Endothelial cell of umbilical vein (primary cell): ENCODE measurements around the gene NRXN3. TPM values are rescaled to one million over a fixed set of nuclear protein-coding genes. Genes with fewer than 3 reads are reported as not detected.

Source experiments
- BruUV-seq: library from RNA; stranded (reverse); fragments of 400-500 nt; replicated peaks from 2 replicates; lab custom pipeline; 2021; lab: Mats Ljungman, UMichigan
- CTCF ChIA-PET: fragments of 300-600, 350-600 bp; sonication (Branson Sonifier 250); formaldehyde crosslinking; loops from one replicate; lab custom pipeline; 2021; ENCODE audit warnings: antibody characterized with exemption, inconsistent platforms; lab: Charles Lee
- POLR2A ChIA-PET: fragments of 300-600, 350-600 bp; sonication (Branson Sonifier 250); formaldehyde crosslinking; loops from one replicate; lab custom pipeline; 2021; ENCODE audit warnings: antibody characterized with exemption, inconsistent platforms; lab: Charles Lee
- DNase-seq: peaks from one replicate; pipeline ENCODE4 v3.0.0-alpha.2; 2011; ENCODE audit warnings: low read depth, low spot score
- FAIRE-seq: peaks from 2 replicates; lab custom pipeline; 2011; peaks lifted over from hg19 to GRCh38; lab: Jason Lieb, UNC
- H2AFZ ChIP-seq: 2 replicates; pipeline ENCODE4 v1.6.0; 2012; ENCODE audit warnings: low read depth, low read length, control low read depth, inconsistent platforms
- H3K27ac ChIP-seq: 2 replicates; pipeline ENCODE4 v1.5.1; 2011; ENCODE audit warnings: low read depth, mild to moderate bottlenecking, control low read depth, low read length, moderate library complexity; ENCODE audit not compliant: insufficient read depth
- H3K27me3 ChIP-seq, 2 experiments: 2 replicates each; pipeline versions ENCODE4 v1.6.0 to v1.6.1; 2011; ENCODE audit warnings: low read length in 2 of 2, mixed read lengths in 1 of 2; ENCODE audit not compliant: control insufficient read depth in 2 of 2, insufficient read depth in 2 of 2
- H3K36me3 ChIP-seq, 2 experiments: 2 replicates in 1 of 2; 3 replicates in 1 of 2; pipeline ENCODE4 v1.5.1; 2011; ENCODE audit warnings: low read length in 2 of 2, mild to moderate bottlenecking in 1 of 2, moderate library complexity in 1 of 2; ENCODE audit not compliant: control insufficient read depth in 2 of 2, insufficient read depth in 2 of 2; ENCODE audit errors: extremely low read depth in 1 of 2
- H3K4me1 ChIP-seq: 3 replicates; pipeline ENCODE4 v1.5.1; 2011; ENCODE audit warnings: mild to moderate bottlenecking, low read length; ENCODE audit not compliant: control insufficient read depth, insufficient read depth; ENCODE audit errors: extremely low read depth
- H3K4me2 ChIP-seq: 2 replicates; pipeline ENCODE4 v1.6.1; 2011; ENCODE audit warnings: low read length, control low read depth, mixed read lengths; ENCODE audit not compliant: insufficient read depth
- H3K4me3 ChIP-seq, 3 experiments: fragments of 200-600 bp in 1 of 3; sonication (generic), shearing (Covaris generic) in 1 of 3; replicated peaks in 1 of 3; 2 replicates each; pipeline ENCODE4 v1.5.1; 2011 to 2016; ENCODE audit warnings: control low read depth in 3 of 3, low read length in 3 of 3, mild to moderate bottlenecking in 2 of 3, inconsistent platforms in 1 of 3, low read depth in 1 of 3, moderate library complexity in 1 of 3; ENCODE audit not compliant: insufficient read depth in 1 of 3
- H3K79me2 ChIP-seq: 2 replicates; pipeline ENCODE4 v1.6.0; 2012; ENCODE audit warnings: low read length, inconsistent platforms; ENCODE audit not compliant: control insufficient read depth, insufficient read depth
- H3K9ac ChIP-seq: replicated peaks from 2 replicates; pipeline ENCODE3; 2011; ENCODE audit warnings: low read length, control low read depth; ENCODE audit not compliant: insufficient read depth; ENCODE audit errors: extremely low read depth
- H3K9me1 ChIP-seq: replicated peaks from 3 replicates; pipeline ENCODE4 v1.6.0; 2011; ENCODE audit warnings: mild to moderate bottlenecking, low read length; ENCODE audit not compliant: control insufficient read depth, insufficient read depth; ENCODE audit errors: extremely low read depth
- H3K9me3 ChIP-seq: replicated peaks from 2 replicates; pipeline ENCODE4 v1.5.1; 2012; ENCODE audit warnings: low read length, inconsistent platforms; ENCODE audit not compliant: control insufficient read depth, insufficient read depth
- H4K20me1 ChIP-seq: replicated peaks from 2 replicates; pipeline ENCODE3; 2011; ENCODE audit warnings: mild to moderate bottlenecking, low read length; ENCODE audit not compliant: control insufficient read depth, insufficient read depth; ENCODE audit errors: extremely low read depth
- EZH2 ChIP-seq: IDR thresholded peaks from 2 replicates; pipeline ENCODE4 v1.6.1; 2012; ENCODE audit warnings: borderline replicate concordance, low read depth, mild to moderate bottlenecking, moderate library complexity, low read length, inconsistent platforms; ENCODE audit not compliant: severe bottlenecking
- FOS ChIP-seq: IDR thresholded peaks from 2 replicates; pipeline ENCODE4 v1.6.1; 2011; ENCODE audit warnings: mild to moderate bottlenecking, low read length, moderate library complexity, borderline replicate concordance; ENCODE audit not compliant: insufficient read depth
- GATA2 ChIP-seq: IDR thresholded peaks from 2 replicates; pipeline ENCODE4 v1.7.0; 2011; ENCODE audit warnings: low read depth, mild to moderate bottlenecking, moderate library complexity, mixed read lengths, low read length; ENCODE audit not compliant: insufficient read length, insufficient read depth
- JUN ChIP-seq: IDR thresholded peaks from 2 replicates; pipeline ENCODE4 v1.6.1; 2011; ENCODE audit warnings: borderline replicate concordance, low read depth; ENCODE audit not compliant: insufficient read length, insufficient read depth
- MYC ChIP-seq: IDR thresholded peaks from one replicate; pipeline ENCODE4 v1.6.1; 2011; ENCODE audit warnings: mild to moderate bottlenecking, low read depth, low read length
- POLR2A ChIP-seq: IDR thresholded peaks from 2 replicates; pipeline ENCODE4 v1.6.1; 2012; ENCODE audit warnings: low read depth, mild to moderate bottlenecking, control low read depth, low read length
- POLR2AphosphoS5 ChIP-seq: IDR thresholded peaks from 2 replicates; pipeline ENCODE4 v1.6.1; 2012; ENCODE audit warnings: low read depth, mild to moderate bottlenecking, control low read depth, low read length, moderate library complexity; ENCODE audit not compliant: insufficient read depth
- dilution Hi-C: fragments of 300-500 bp; cut with MboI; formaldehyde crosslinking; loops from one replicate; pipeline ENCODE4 v1.15.0; 2019; ENCODE audit warnings: low sequenced_read_pairs; ENCODE audit not compliant: extremely low pct_ligation_motif_present
- intact Hi-C: fragments of 100-400 bp; cut with micrococcal nuclease; formaldehyde crosslinking; loops from one replicate; pipeline ENCODE4 v1.10.0; 2022
- polyA plus RNA-seq, 4 experiments: library from polyadenylated mRNA; depleted of rRNA in 3 of 4; stranded (reverse) in 3 of 4; unstranded in 1 of 4; fragments of >200 nt; gene quantifications; 2 replicates each; pipeline versions ENCODE4 v1.2.1 to v1.2.3, GENCODE V29; 2011 to 2012; ENCODE audit warnings: missing spikeins in 1 of 4
- total RNA-seq: library from RNA; stranded (reverse); gene quantifications from 2 replicates; pipeline ENCODE4 v1.2.3, GENCODE V29; 2021
- TF ChIP-seq, protein P1 (sequence below), 2 donors: IDR thresholded peaks; 1 replicate in 1 of 2; 2 replicates in 1 of 2; pipeline ENCODE4 v1.5.1; 2011; ENCODE audit warnings: low read length in 2 of 2, mild to moderate bottlenecking in 2 of 2, moderate library complexity in 2 of 2, control low read depth in 1 of 2, inconsistent platforms in 1 of 2, low read depth in 1 of 2; ENCODE audit not compliant: insufficient read depth in 1 of 2; ENCODE audit errors: extremely low read depth in 1 of 2
- TF ChIP-seq, protein P2 (sequence below): IDR thresholded peaks from 2 replicates; pipeline ENCODE4 v1.6.1; 2011; ENCODE audit not compliant: insufficient read depth, insufficient read length

Gene NRXN3
- total and polyA plus RNA-seq, 2 donors (not counting 3 experiments of a cell fraction or from before 2014, with no cell fraction given) = 0.72 to 4.2 TPM

DNA sequence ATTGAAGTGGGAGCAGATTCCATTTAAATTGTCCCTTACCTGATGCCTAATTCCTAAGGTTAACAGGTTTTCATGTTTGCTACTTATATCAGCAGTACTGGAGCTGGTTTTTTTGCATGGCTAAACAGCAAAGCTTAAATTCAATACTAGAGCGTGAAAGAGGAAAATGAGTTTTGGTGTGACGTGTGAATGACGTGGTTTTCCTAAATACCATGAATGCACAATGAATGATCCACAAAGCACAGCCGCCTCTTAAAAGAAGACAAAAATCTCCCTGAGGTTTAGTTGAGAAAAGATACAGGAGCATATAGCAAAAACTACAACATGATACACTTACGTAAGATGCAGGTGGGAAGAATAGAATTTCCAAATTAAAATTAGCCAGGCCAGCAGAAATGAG, 1310.0 kb downstream of the NRXN3 start:
- Histone ChIP-seq H3K9me1 (no peaks in the 10 kb centered on the region), H3K4me3 (no peak overlapping the region), H3K4me1 (no peaks in the 10 kb centered on the region), H3K36me3 (no peaks in the 10 kb centered on the region), H3K79me2 (no peaks in the 10 kb centered on the region), H3K27ac (no peak overlapping the region), H4K20me1 (no peaks in the 10 kb centered on the region), H3K4me2 (no peak overlapping the region), H2AFZ (no peak overlapping the region), H3K27me3 (no peaks in the 10 kb centered on the region), H3K9me3 (no peaks in the 10 kb centered on the region), H3K9ac (no peak overlapping the region)
- intact Hi-C loops = no loop called here
- CTCF ChIA-PET = no interaction called here
- dilution Hi-C loops = no loop called here
- TF ChIP-seq POLR2AphosphoS5 (no peak), EZH2 (no peak), JUN (no peak), MYC (no peak), POLR2A (no peak), GATA2 (no peak), FOS (no peak)
- TF ChIP-seq, protein P1, sequence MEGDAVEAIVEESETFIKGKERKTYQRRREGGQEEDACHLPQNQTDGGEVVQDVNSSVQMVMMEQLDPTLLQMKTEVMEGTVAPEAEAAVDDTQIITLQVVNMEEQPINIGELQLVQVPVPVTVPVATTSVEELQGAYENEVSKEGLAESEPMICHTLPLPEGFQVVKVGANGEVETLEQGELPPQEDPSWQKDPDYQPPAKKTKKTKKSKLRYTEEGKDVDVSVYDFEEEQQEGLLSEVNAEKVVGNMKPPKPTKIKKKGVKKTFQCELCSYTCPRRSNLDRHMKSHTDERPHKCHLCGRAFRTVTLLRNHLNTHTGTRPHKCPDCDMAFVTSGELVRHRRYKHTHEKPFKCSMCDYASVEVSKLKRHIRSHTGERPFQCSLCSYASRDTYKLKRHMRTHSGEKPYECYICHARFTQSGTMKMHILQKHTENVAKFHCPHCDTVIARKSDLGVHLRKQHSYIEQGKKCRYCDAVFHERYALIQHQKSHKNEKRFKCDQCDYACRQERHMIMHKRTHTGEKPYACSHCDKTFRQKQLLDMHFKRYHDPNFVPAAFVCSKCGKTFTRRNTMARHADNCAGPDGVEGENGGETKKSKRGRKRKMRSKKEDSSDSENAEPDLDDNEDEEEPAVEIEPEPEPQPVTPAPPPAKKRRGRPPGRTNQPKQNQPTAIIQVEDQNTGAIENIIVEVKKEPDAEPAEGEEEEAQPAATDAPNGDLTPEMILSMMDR (IDR thresholded peaks at IDR 0.05; ENCODE audit: extremely low read depth in 1 of 2, insufficient read depth in 1 of 2, low read depth in 1 of 2, low read length in 2 of 2) = no peak
- TF ChIP-seq, protein P2, sequence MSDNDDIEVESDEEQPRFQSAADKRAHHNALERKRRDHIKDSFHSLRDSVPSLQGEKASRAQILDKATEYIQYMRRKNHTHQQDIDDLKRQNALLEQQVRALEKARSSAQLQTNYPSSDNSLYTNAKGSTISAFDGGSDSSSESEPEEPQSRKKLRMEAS = no peak
- FAIRE-seq = no peak
- BruUV-seq = no TSS peak
- DNase-seq = no peak
- POLR2A ChIA-PET = no interaction called here
